ENCODE data around the gene YBX2.
"Not testable (repeated sequence)": the region's sequence is repeated elsewhere in the genome, so short reads cannot be mapped to it uniquely, and the experiment has no call there.

The YBX2 gene

GRCh38 chr17:7262935-7263800, 31.3 kb downstream of the YBX2 start:
- peak; percentile 37 to 44 for DNase-seq

GRCh38 chr17:7262192-7262934, 32.1 kb downstream of the YBX2 start, which contains the start of gene CLDN7:
Gene CLDN7, minus strand, starts transcription at chr17:7262478. Its CDS starts 435 bp downstream, at chr17:7262043.
- DNase-seq: no peak

GRCh38 chr17:7261379-7262191, 32.9 kb downstream of the YBX2 start:
- DNase-seq: no peak

GRCh38 chr17:7260651-7261378, 33.6 kb downstream of the YBX2 start:
- no peak for DNase-seq

GRCh38 chr17:7260151-7260550, 34.3 kb downstream of the YBX2 start:
- no peak for DNase-seq

GRCh38 chr17:7259555-7259889, 34.9 kb downstream of the YBX2 start:
- no peak for DNase-seq

GRCh38 chr17:7258731-7259554, 35.5 kb downstream of the YBX2 start:
- DNase-seq: peak; percentile 87 to 90

- no peak for DNase-seq
These were observed 37.5 kb downstream of the YBX2 start for GRCh38 chr17:7256766-7257456.

- no peak for DNase-seq
These were observed 39.9 kb downstream of the YBX2 start for GRCh38 chr17:7254511-7254910.

- DNase-seq: no peak
These were observed 41.4 kb downstream of the YBX2 start for GRCh38 chr17:7253082-7253481.

- peak; percentile 91 to 93 for DNase-seq
These were observed 42.0 kb downstream of the YBX2 start, which contains the start of gene ELP5 for GRCh38 chr17:7252176-7253043. Gene ELP5, plus strand, starts transcription at chr17:7252215. Its CDS starts 336 bp downstream, at chr17:7252551.

GRCh38 chr17:7251661-7252175, 42.7 kb downstream of the YBX2 start, which contains the start of gene CTDNEP1:
Gene CTDNEP1, minus strand, starts transcription at chr17:7251734. Its CDS starts 438 bp downstream, at chr17:7251296.
- peak; percentile 99 to 100 for DNase-seq

- DNase-seq: peak; percentile 40 to 69
These were observed 43.5 kb downstream of the YBX2 start for GRCh38 chr17:7250695-7251627.

GRCh38 chr17:7249830-7250229, 44.6 kb downstream of the YBX2 start:
- DNase-seq: peak in 1 of 2 donors; percentile 8

GRCh38 chr17:7249214-7249613, 45.2 kb downstream of the YBX2 start:
- DNase-seq: no peak

- no peak for DNase-seq
These were observed 45.6 kb downstream of the YBX2 start for GRCh38 chr17:7248796-7249195.

- DNase-seq: no peak
These were observed 47.7 kb downstream of the YBX2 start for GRCh38 chr17:7246779-7247178.

- DNase-seq: not testable (repeated sequence)
These were observed 50.6 kb downstream of the YBX2 start for GRCh38 chr17:7243838-7244237.
